K562 (cell line): ENCODE measurements around the gene RNFT2. TPM values are rescaled to one million over a fixed set of nuclear protein-coding genes. Genes with fewer than 3 reads are reported as not detected.

Experiments used
- CBX3 ChIP-seq, 2 experiments: IDR thresholded peaks; 1 replicate in 1 of 2; 2 replicates in 1 of 2; pipeline ENCODE4 v1.6.1; 2012; ENCODE audit warnings: inconsistent platforms in 2 of 2, low read length in 2 of 2, borderline replicate concordance in 1 of 2, control low read depth in 1 of 2
- DLX4 ChIP-seq: fragments of 250-450 bp; sonication (Bioruptor Pico); IDR thresholded peaks from 2 replicates; pipeline ENCODE4 v1.6.1; 2021; ENCODE audit warnings: mild to moderate bottlenecking
- PBX2 ChIP-seq, 2 experiments: IDR thresholded peaks in 1 of 2; conservative IDR thresholded peaks in 1 of 2; 2 replicates each; pipeline ENCODE4 v1.6.1; 2016; ENCODE audit warnings: low read depth in 2 of 2, mild to moderate bottlenecking in 1 of 2, missing compliant biosample characterization in 1 of 2, missing genetic modification characterization in 1 of 2, moderate library complexity in 1 of 2
- ZNF717 ChIP-seq: fragments of 250-450 bp; sonication (Bioruptor Pico); IDR thresholded peaks from 2 replicates; pipeline ENCODE4 v1.5.0; 2021
- polyA plus RNA-seq, 8 experiments: library from polyadenylated mRNA; depleted of rRNA in 4 of 8; stranded (reverse) in 5 of 8; unstranded in 3 of 8; fragments of >200 nt; fragmentation: Nextera tagmentation in 2 of 8; fragmentation: Illumina TruSeq in 1 of 8; extraction: Ambion mirVana in 2 of 8; extraction: Trizol in 1 of 8; gene quantifications; 2 replicates each; pipeline versions ENCODE4 v1.2.1 to v1.2.3, GENCODE V29; 2011 to 2014; ENCODE audit warnings: inconsistent platforms in 1 of 8, missing spikeins in 1 of 8
- total RNA-seq, 7 experiments: library from RNA; depleted of rRNA in 6 of 7; stranded (reverse); fragments of >200 nt in 6 of 7; fragmentation: Illumina TruSeq in 2 of 7; extraction: Trizol in 2 of 7; gene quantifications; 2 replicates each; pipeline versions ENCODE4 v1.2.1 to v1.2.3, GENCODE V29; 2011 to 2021; ENCODE audit warnings: low replicate concordance in 1 of 7
- TF ChIP-seq, protein P1 (sequence below): sonication (generic); formaldehyde crosslinking; IDR thresholded peaks from 2 replicates; pipeline ENCODE4 v1.8.1; 2023; ENCODE audit warnings: mild to moderate bottlenecking, missing genetic modification reagents
- TF ChIP-seq, protein P2 (sequence below): sonication (generic); formaldehyde crosslinking; IDR thresholded peaks from 2 replicates; pipeline ENCODE4 v1.8.0; 2023; ENCODE audit warnings: missing genetic modification reagents, mild to moderate bottlenecking, borderline replicate concordance

RNFT2 gene
- total and polyA plus RNA-seq, 9 of the 15 experiments (the other 6 are each of a cell fraction or from before 2014, with no cell fraction given) = 3.6 to 26.3 (median 9.5) TPM

- TF ChIP-seq, protein P1, sequence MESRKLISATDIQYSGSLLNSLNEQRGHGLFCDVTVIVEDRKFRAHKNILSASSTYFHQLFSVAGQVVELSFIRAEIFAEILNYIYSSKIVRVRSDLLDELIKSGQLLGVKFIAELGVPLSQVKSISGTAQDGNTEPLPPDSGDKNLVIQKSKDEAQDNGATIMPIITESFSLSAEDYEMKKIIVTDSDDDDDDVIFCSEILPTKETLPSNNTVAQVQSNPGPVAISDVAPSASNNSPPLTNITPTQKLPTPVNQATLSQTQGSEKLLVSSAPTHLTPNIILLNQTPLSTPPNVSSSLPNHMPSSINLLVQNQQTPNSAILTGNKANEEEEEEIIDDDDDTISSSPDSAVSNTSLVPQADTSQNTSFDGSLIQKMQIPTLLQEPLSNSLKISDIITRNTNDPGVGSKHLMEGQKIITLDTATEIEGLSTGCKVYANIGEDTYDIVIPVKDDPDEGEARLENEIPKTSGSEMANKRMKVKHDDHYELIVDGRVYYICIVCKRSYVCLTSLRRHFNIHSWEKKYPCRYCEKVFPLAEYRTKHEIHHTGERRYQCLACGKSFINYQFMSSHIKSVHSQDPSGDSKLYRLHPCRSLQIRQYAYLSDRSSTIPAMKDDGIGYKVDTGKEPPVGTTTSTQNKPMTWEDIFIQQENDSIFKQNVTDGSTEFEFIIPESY (CRISPR knock-in tag) = no peak
- no peak for TF ChIP-seq CBX3 (IDR thresholded peaks at IDR 0.05; ENCODE audit: borderline replicate concordance in 1 of 2, low read length in 2 of 2)
- TF ChIP-seq DLX4 = no peak
- no peak for TF ChIP-seq PBX2 (CRISPR knock-in tag; IDR thresholded peaks at IDR 0.05; ENCODE audit: low read depth)
- no peak for TF ChIP-seq PBX2 (tag; conservative IDR thresholded peaks at IDR 0.05; ENCODE audit: low read depth)
- TF ChIP-seq, protein P2, sequence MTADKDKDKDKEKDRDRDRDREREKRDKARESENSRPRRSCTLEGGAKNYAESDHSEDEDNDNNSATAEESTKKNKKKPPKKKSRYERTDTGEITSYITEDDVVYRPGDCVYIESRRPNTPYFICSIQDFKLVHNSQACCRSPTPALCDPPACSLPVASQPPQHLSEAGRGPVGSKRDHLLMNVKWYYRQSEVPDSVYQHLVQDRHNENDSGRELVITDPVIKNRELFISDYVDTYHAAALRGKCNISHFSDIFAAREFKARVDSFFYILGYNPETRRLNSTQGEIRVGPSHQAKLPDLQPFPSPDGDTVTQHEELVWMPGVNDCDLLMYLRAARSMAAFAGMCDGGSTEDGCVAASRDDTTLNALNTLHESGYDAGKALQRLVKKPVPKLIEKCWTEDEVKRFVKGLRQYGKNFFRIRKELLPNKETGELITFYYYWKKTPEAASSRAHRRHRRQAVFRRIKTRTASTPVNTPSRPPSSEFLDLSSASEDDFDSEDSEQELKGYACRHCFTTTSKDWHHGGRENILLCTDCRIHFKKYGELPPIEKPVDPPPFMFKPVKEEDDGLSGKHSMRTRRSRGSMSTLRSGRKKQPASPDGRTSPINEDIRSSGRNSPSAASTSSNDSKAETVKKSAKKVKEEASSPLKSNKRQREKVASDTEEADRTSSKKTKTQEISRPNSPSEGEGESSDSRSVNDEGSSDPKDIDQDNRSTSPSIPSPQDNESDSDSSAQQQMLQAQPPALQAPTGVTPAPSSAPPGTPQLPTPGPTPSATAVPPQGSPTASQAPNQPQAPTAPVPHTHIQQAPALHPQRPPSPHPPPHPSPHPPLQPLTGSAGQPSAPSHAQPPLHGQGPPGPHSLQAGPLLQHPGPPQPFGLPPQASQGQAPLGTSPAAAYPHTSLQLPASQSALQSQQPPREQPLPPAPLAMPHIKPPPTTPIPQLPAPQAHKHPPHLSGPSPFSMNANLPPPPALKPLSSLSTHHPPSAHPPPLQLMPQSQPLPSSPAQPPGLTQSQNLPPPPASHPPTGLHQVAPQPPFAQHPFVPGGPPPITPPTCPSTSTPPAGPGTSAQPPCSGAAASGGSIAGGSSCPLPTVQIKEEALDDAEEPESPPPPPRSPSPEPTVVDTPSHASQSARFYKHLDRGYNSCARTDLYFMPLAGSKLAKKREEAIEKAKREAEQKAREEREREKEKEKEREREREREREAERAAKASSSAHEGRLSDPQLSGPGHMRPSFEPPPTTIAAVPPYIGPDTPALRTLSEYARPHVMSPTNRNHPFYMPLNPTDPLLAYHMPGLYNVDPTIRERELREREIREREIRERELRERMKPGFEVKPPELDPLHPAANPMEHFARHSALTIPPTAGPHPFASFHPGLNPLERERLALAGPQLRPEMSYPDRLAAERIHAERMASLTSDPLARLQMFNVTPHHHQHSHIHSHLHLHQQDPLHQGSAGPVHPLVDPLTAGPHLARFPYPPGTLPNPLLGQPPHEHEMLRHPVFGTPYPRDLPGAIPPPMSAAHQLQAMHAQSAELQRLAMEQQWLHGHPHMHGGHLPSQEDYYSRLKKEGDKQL (CRISPR knock-in tag) = no peak
- no peak for TF ChIP-seq ZNF717
- TF ChIP-seq, all 486 proteins: peak for 0
Observed at GRCh38 chr12:116876151-116876869, 138.2 kb downstream of the RNFT2 start (continued).
